HFFc6 (cell line): Measurements from ENCODE around the gene SOBP. TPM values are rescaled to one million over a fixed set of nuclear protein-coding genes. Genes with fewer than 3 reads are reported as not detected.

Experiments used
- DNase-seq: peaks from one replicate; pipeline ENCODE4 v3.0.0-alpha.2; 2018
- H3K27ac Mint-ChIP-seq: 2 replicates; pipeline ENCODE4 v1.8.0; 2020; ENCODE audit warnings: mild to moderate bottlenecking, mixed read lengths
- H3K27me3 Mint-ChIP-seq: 2 replicates; pipeline ENCODE4 v1.8.0; 2021; ENCODE audit warnings: mild to moderate bottlenecking, moderate library complexity, mixed read lengths; ENCODE audit not compliant: insufficient read depth
- H3K36me3 Mint-ChIP-seq: 2 replicates; pipeline ENCODE4 v1.8.0; 2021; ENCODE audit warnings: low read depth, mixed read lengths
- H3K4me1 Mint-ChIP-seq: 2 replicates; pipeline ENCODE4 v1.8.0; 2020; ENCODE audit warnings: low read depth, mixed read lengths
- H3K4me3 Mint-ChIP-seq: 2 replicates; pipeline ENCODE4 v1.8.0; 2020; ENCODE audit warnings: mild to moderate bottlenecking, moderate library complexity, mixed read lengths
- H3K9me3 Mint-ChIP-seq: 2 replicates; pipeline ENCODE4 v1.8.0; 2020; ENCODE audit warnings: mild to moderate bottlenecking, mixed read lengths
- CTCF ChIP-seq: fragments of 200-600 bp; sonication (generic); IDR thresholded peaks from 2 replicates; pipeline ENCODE4 v1.5.0; 2021; ENCODE audit warnings: antibody characterized with exemption, mild to moderate bottlenecking
- total RNA-seq, 6 experiments: library from RNA; stranded (reverse); fragmentation: NEBNext Ultra II Directional; extraction: Animal tissue kit (Norgen Biotek cat#: 25700); gene quantifications; 2 replicates in 1 of 6; 3 replicates in 5 of 6; pipeline ENCODE4 v1.2.3, GENCODE V29; 2021

SOBP gene
- total RNA-seq, 6 experiments from 2014 or later: 0.09 to 0.50 (median 0.15) TPM; not detected in 1

- H3K4me3 Mint-ChIP-seq: no peak overlapping the region
- H3K27ac Mint-ChIP-seq: no peak overlapping the region
- peaks cover 12% of the 10 kb centered on the region for H3K27me3 Mint-ChIP-seq
Observed at GRCh38 chr6:107646776-107647438, 157.0 kb downstream of the SOBP start.

GRCh38 chr6:107647439-107647948, 157.6 kb downstream of the SOBP start:
- no peak for TF ChIP-seq CTCF
- no peak for DNase-seq
- H3K4me1 Mint-ChIP-seq: no peaks in the 10 kb centered on the region
- H3K27ac Mint-ChIP-seq: no peak overlapping the region
- H3K36me3 Mint-ChIP-seq: no peaks in the 10 kb centered on the region
- H3K27me3 Mint-ChIP-seq: peaks cover 12% of the 10 kb centered on the region
- H3K9me3 Mint-ChIP-seq: no peaks in the 10 kb centered on the region
- H3K4me3 Mint-ChIP-seq: no peak overlapping the region

More at GRCh38 chr6:107646776-107647438, 157.0 kb downstream of the SOBP start:
- Mint-ChIP-seq H3K9me3 (no peaks in the 10 kb centered on the region), H3K4me1 (no peaks in the 10 kb centered on the region), H3K36me3 (no peaks in the 10 kb centered on the region)
- TF ChIP-seq CTCF: no peak
- DNase-seq: no peak

GRCh38 chr6:107648983-107649382, 159.1 kb downstream of the SOBP start:
- Mint-ChIP-seq H3K9me3 (no peaks in the 10 kb centered on the region), H3K27me3 (peaks cover 13% of the 10 kb centered on the region), H3K4me3 (no peak overlapping the region), H3K36me3 (no peaks in the 10 kb centered on the region), H3K4me1 (no peaks in the 10 kb centered on the region), H3K27ac (no peak overlapping the region)
- DNase-seq: no peak
- no peak for TF ChIP-seq CTCF

- no peak for TF ChIP-seq CTCF
Observed at GRCh38 chr6:107652526-107653182, 162.7 kb downstream of the SOBP start.

GRCh38 chr6:107653183-107653580, 163.3 kb downstream of the SOBP start:
- H3K4me1 Mint-ChIP-seq: peaks cover 22% of the 10 kb centered on the region
- no peak for DNase-seq
- no peak for TF ChIP-seq CTCF
- no peak overlapping the region for H3K27ac Mint-ChIP-seq
- H3K27me3 Mint-ChIP-seq: peaks cover 21% of the 10 kb centered on the region
- no peaks in the 10 kb centered on the region for H3K36me3 Mint-ChIP-seq
- no peaks in the 10 kb centered on the region for H3K9me3 Mint-ChIP-seq
- H3K4me3 Mint-ChIP-seq: no peak overlapping the region

More at GRCh38 chr6:107652526-107653182, 162.7 kb downstream of the SOBP start:
- Mint-ChIP-seq H3K36me3 (no peaks in the 10 kb centered on the region), H3K9me3 (no peaks in the 10 kb centered on the region), H3K4me1 (peaks cover 16% of the 10 kb centered on the region), H3K4me3 (no peak overlapping the region), H3K27ac (no peak overlapping the region), H3K27me3 (peaks cover 21% of the 10 kb centered on the region)
- DNase-seq: no peak
